A549 (cell line): ENCODE data around the gene PCDHB4. TPM values are rescaled to one million over a fixed set of nuclear protein-coding genes. Genes with fewer than 3 reads are reported as not detected.
"Not testable (repeated sequence)": the region's sequence is repeated elsewhere in the genome, so short reads cannot be mapped to it uniquely, and the experiment has no call there.

Experiments
- ATAC-seq, 2 experiments: fragments of 200-7000 bp in 1 of 2; fragments of >200 bp in 1 of 2; cut with Nextera tagmentation in 1 of 2; cut with Tn5 transposase in 1 of 2; 3 replicates each; pipeline versions ENCODE4 v1.8.0 to v1.9.1; 2018 to 2020; ENCODE audit warnings: mild to moderate bottlenecking in 1 of 2, moderate library complexity in 1 of 2
- CTCF ChIA-PET: fragments of 300-600 bp; sonication (Branson Sonifier 250); formaldehyde crosslinking; extraction: SDS; loops from one replicate; lab custom pipeline; 2021; ENCODE audit warnings: antibody characterized with exemption, inconsistent platforms; lab: Yijun Ruan, JAX
- POLR2A ChIA-PET: fragments of 350-600 bp; formaldehyde crosslinking; extraction: SDS; loops from one replicate; lab custom pipeline; 2021; ENCODE audit warnings: antibody characterized with exemption, inconsistent platforms; lab: Yijun Ruan, JAX
- DNase-seq, 2 experiments: peaks; one replicate each; pipeline versions ENCODE4 v3.0.0 to v3.0.0-alpha.2; 2011 to 2016; ENCODE audit warnings: low read depth in 1 of 2, low spot score in 1 of 2
- FAIRE-seq: peaks from 2 replicates; lab custom pipeline; 2011; peaks lifted over from hg19 to GRCh38; lab: Jason Lieb, UNC
- H3K27ac ChIP-seq, 2 experiments: fragments of >200 bp; sonication (Bioruptor Twin); formaldehyde crosslinking; 3 replicates each; pipeline ENCODE4 v1.5.1; 2016 to 2017
- H3K4me1 ChIP-seq: fragments of >200 bp; sonication (Bioruptor Twin); formaldehyde crosslinking; 3 replicates; pipeline ENCODE4 v1.6.1; 2016
- H3K4me2 ChIP-seq: fragments of >200 bp; sonication (Bioruptor Twin); formaldehyde crosslinking; 3 replicates; pipeline ENCODE4 v1.6.1; 2016
- H3K4me3 ChIP-seq: fragments of >200 bp; sonication (Bioruptor Twin); formaldehyde crosslinking; 3 replicates; pipeline ENCODE4 v1.5.1; 2016
- H3K9me3 ChIP-seq: fragments of >200 bp; sonication (Bioruptor Twin); formaldehyde crosslinking; 3 replicates; pipeline ENCODE4 v1.6.1; 2016
- BHLHE40 ChIP-seq: IDR thresholded peaks from 2 replicates; pipeline ENCODE4 v1.6.1; 2012; ENCODE audit warnings: low read depth, low read length, inconsistent platforms
- CBX2 ChIP-seq: fragments of 200-600 bp; sonication (generic); IDR thresholded peaks from 2 replicates; pipeline ENCODE4 v1.6.1; 2016; ENCODE audit warnings: low read depth, mild to moderate bottlenecking, borderline replicate concordance
- CHD2 ChIP-seq: fragments of 150-350 bp; IDR thresholded peaks from 2 replicates; pipeline ENCODE4 v1.6.1; 2014; ENCODE audit warnings: low read length; ENCODE audit not compliant: partially characterized antibody
- CHD4 ChIP-seq: fragments of 200-600 bp; sonication (generic); IDR thresholded peaks from 2 replicates; pipeline ENCODE4 v1.6.1; 2016; ENCODE audit warnings: antibody characterized with exemption, mild to moderate bottlenecking, borderline replicate concordance
- EHMT2 ChIP-seq: fragments of 200-600 bp; sonication (generic); IDR thresholded peaks from 2 replicates; pipeline ENCODE4 v1.6.1; 2016; ENCODE audit warnings: antibody characterized with exemption, low read depth, mild to moderate bottlenecking, moderate library complexity
- EP300 ChIP-seq, 2 experiments: fragments of >200 bp; sonication (Bioruptor Twin); formaldehyde crosslinking; IDR thresholded peaks; 2 replicates in 1 of 2; 3 replicates in 1 of 2; pipeline ENCODE4 v1.6.1; 2016 to 2017
- ESRRA ChIP-seq: fragments of 150-350 bp; IDR thresholded peaks from 2 replicates; pipeline ENCODE4 v1.6.1; 2014; ENCODE audit warnings: mild to moderate bottlenecking, low read length, borderline replicate concordance
- FOSB ChIP-seq: fragments of 250-450 bp; sonication (Bioruptor Pico); IDR thresholded peaks from 2 replicates; pipeline ENCODE4 v1.5.0; 2020; ENCODE audit warnings: mild to moderate bottlenecking, moderate library complexity
- FOSL2 ChIP-seq, 2 experiments: fragments of 450-650 bp in 1 of 2; fragments of >200 bp in 1 of 2; sonication (Bioruptor Twin) in 1 of 2; formaldehyde crosslinking; IDR thresholded peaks; 2 replicates each; pipeline versions ENCODE4 v1.5.0 to v1.6.1; 2016 to 2020; ENCODE audit warnings: mild to moderate bottlenecking in 1 of 2, moderate library complexity in 1 of 2
- JUN ChIP-seq, 2 experiments: fragments of >200 bp; sonication (Bioruptor Twin); formaldehyde crosslinking; IDR thresholded peaks; 2 replicates in 1 of 2; 3 replicates in 1 of 2; pipeline ENCODE4 v1.6.1; 2016 to 2017
- KDM1A ChIP-seq: fragments of 200-600 bp; sonication (generic); IDR thresholded peaks from 2 replicates; pipeline ENCODE4 v1.6.1; 2016; ENCODE audit warnings: low read depth, mild to moderate bottlenecking
- MYC ChIP-seq: IDR thresholded peaks from 2 replicates; pipeline ENCODE4 v1.6.1; 2012; ENCODE audit warnings: mild to moderate bottlenecking, inconsistent platforms, low read length, improper control_type of control experiment, borderline replicate concordance
- NPAS2 ChIP-seq: fragments of 250-450 bp; sonication (Bioruptor Pico); IDR thresholded peaks from 2 replicates; pipeline ENCODE4 v1.8.0; 2022; ENCODE audit warnings: mild to moderate bottlenecking, moderate library complexity, borderline replicate concordance
- RCOR1 ChIP-seq: fragments of 150-350 bp; IDR thresholded peaks from 2 replicates; pipeline ENCODE4 v1.6.1; 2014; ENCODE audit warnings: antibody characterized with exemption, low read length, low read depth
- RFX5 ChIP-seq: fragments of 450-650 bp; IDR thresholded peaks from 2 replicates; pipeline ENCODE4 v1.7.1; 2014; ENCODE audit warnings: antibody characterized with exemption, mild to moderate bottlenecking, moderate library complexity
- TFCP2L1 ChIP-seq: fragments of 250-450 bp; sonication (Bioruptor Pico); IDR thresholded peaks from 2 replicates; pipeline ENCODE4 v1.5.0; 2021; ENCODE audit warnings: mild to moderate bottlenecking
- TP53 ChIP-seq: fragments of 250-450 bp; sonication (Bioruptor Pico); IDR thresholded peaks from 2 replicates; pipeline ENCODE4 v1.5.0; 2021; ENCODE audit warnings: mild to moderate bottlenecking, moderate library complexity
- ZC3H11A ChIP-seq: fragments of 450-650 bp; IDR thresholded peaks from 2 replicates; pipeline ENCODE4 v1.6.1; 2014; ENCODE audit warnings: antibody characterized with exemption, mild to moderate bottlenecking
- ZNF302 ChIP-seq: fragments of 250-450 bp; sonication (Bioruptor Pico); IDR thresholded peaks from 2 replicates; pipeline ENCODE4 v1.9.0; 2021; ENCODE audit warnings: inconsistent platforms, mild to moderate bottlenecking, moderate library complexity
- ZSCAN20 ChIP-seq: fragments of 250-450 bp; sonication (Bioruptor Pico); IDR thresholded peaks from 2 replicates; pipeline ENCODE4 v1.8.0; 2022; ENCODE audit warnings: mild to moderate bottlenecking, moderate library complexity
- WGBS: methylation state at CpG from one replicate; pipeline ENCODE4 v1.1.6; 2017; ENCODE audit errors: missing lambda C conversion rate; 5-methylcytosine and 5-hydroxymethylcytosine counted together
- polyA plus RNA-seq, 4 experiments: library from polyadenylated mRNA; depleted of rRNA in 3 of 4; stranded (reverse); fragments of >200 nt; fragmentation: RNase III in 1 of 4; extraction: RNeasy Plus Mini Kit Qiagen cat#74134 plus additional on column Dnase treatment in 1 of 4; gene quantifications; 2 replicates in 3 of 4; 3 replicates in 1 of 4; pipeline ENCODE4 v1.2.3, GENCODE V29; 2011 to 2017
- TF ChIP-seq, protein P1 (sequence below): fragments of 200-600 bp; sonication (generic); IDR thresholded peaks from 2 replicates; pipeline ENCODE4 v1.6.1; 2016; ENCODE audit warnings: antibody characterized with exemption, mild to moderate bottlenecking, moderate library complexity
- TF ChIP-seq, protein P2 (sequence below): fragments of 150-350 bp; IDR thresholded peaks from 2 replicates; pipeline ENCODE4 v1.6.1; 2014; ENCODE audit warnings: low read depth, mild to moderate bottlenecking, low read length
- TF ChIP-seq, protein P3 (sequence below): fragments of >200 bp; sonication (Bioruptor Twin); formaldehyde crosslinking; IDR thresholded peaks from 3 replicates; pipeline ENCODE4 v1.5.1; 2016

Gene PCDHB4
- polyA plus RNA-seq, 2 of the 4 experiments (the other 2 are of a cell fraction), result 0.05 to 0.19 TPM

DNA sequence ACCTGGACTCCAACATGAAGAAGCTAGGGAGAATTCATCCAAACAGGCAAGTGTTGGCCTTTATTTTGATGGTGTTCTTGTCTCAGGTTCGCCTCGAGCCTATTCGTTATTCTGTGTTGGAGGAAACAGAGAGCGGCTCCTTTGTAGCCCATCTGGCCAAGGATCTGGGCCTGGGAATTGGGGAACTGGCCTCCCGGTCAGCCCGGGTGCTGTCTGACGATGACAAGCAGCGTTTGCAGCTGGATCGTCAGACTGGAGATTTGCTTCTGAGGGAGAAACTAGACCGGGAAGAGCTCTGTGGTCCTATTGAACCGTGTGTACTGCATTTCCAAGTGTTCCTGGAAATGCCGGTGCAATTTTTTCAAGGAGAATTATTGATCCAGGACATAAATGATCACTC is 367 bp downstream of the PCDHB4 start:
- DNase-seq (no peak), FAIRE-seq (no peak), ATAC-seq (no peak)
- POLR2A ChIA-PET, result no interaction called here
- CTCF ChIA-PET, result interaction anchor here (1.0 to 1.5 kb wide), 2 partner anchors 13 to 442 kb away, joined by 3 to 4 read pairs; partner anchors contain the start of gene PCDHB5
- no peak overlapping the region for H3K4me3 ChIP-seq
- H3K4me1 ChIP-seq, result no peaks in the 10 kb centered on the region
- TF ChIP-seq ZSCAN20 (CRISPR knock-in tag) (no peak), EHMT2 (no peak), RCOR1 (no peak), ZC3H11A (no peak), TFCP2L1 (CRISPR knock-in tag) (no peak), ESRRA (no peak), KDM1A (no peak), FOSL2 (IDR thresholded peaks at IDR 0.05) (no peak), FOSL2 (CRISPR knock-in tag; IDR thresholded peaks at IDR 0.05) (no peak), RFX5 (no peak), CBX2 (no peak), NPAS2 (no peak)
- TF ChIP-seq, protein P1, sequence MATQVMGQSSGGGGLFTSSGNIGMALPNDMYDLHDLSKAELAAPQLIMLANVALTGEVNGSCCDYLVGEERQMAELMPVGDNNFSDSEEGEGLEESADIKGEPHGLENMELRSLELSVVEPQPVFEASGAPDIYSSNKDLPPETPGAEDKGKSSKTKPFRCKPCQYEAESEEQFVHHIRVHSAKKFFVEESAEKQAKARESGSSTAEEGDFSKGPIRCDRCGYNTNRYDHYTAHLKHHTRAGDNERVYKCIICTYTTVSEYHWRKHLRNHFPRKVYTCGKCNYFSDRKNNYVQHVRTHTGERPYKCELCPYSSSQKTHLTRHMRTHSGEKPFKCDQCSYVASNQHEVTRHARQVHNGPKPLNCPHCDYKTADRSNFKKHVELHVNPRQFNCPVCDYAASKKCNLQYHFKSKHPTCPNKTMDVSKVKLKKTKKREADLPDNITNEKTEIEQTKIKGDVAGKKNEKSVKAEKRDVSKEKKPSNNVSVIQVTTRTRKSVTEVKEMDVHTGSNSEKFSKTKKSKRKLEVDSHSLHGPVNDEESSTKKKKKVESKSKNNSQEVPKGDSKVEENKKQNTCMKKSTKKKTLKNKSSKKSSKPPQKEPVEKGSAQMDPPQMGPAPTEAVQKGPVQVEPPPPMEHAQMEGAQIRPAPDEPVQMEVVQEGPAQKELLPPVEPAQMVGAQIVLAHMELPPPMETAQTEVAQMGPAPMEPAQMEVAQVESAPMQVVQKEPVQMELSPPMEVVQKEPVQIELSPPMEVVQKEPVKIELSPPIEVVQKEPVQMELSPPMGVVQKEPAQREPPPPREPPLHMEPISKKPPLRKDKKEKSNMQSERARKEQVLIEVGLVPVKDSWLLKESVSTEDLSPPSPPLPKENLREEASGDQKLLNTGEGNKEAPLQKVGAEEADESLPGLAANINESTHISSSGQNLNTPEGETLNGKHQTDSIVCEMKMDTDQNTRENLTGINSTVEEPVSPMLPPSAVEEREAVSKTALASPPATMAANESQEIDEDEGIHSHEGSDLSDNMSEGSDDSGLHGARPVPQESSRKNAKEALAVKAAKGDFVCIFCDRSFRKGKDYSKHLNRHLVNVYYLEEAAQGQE, result no peak
- TF ChIP-seq, protein P2, sequence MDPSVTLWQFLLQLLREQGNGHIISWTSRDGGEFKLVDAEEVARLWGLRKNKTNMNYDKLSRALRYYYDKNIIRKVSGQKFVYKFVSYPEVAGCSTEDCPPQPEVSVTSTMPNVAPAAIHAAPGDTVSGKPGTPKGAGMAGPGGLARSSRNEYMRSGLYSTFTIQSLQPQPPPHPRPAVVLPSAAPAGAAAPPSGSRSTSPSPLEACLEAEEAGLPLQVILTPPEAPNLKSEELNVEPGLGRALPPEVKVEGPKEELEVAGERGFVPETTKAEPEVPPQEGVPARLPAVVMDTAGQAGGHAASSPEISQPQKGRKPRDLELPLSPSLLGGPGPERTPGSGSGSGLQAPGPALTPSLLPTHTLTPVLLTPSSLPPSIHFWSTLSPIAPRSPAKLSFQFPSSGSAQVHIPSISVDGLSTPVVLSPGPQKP, result no peak
- TF ChIP-seq, protein P3, sequence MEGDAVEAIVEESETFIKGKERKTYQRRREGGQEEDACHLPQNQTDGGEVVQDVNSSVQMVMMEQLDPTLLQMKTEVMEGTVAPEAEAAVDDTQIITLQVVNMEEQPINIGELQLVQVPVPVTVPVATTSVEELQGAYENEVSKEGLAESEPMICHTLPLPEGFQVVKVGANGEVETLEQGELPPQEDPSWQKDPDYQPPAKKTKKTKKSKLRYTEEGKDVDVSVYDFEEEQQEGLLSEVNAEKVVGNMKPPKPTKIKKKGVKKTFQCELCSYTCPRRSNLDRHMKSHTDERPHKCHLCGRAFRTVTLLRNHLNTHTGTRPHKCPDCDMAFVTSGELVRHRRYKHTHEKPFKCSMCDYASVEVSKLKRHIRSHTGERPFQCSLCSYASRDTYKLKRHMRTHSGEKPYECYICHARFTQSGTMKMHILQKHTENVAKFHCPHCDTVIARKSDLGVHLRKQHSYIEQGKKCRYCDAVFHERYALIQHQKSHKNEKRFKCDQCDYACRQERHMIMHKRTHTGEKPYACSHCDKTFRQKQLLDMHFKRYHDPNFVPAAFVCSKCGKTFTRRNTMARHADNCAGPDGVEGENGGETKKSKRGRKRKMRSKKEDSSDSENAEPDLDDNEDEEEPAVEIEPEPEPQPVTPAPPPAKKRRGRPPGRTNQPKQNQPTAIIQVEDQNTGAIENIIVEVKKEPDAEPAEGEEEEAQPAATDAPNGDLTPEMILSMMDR, result no peak
- peaks cover 19% of the 10 kb centered on the region; the same call in 2 of the 3 replicates for H3K9me3 ChIP-seq
- WGBS, result 50% methylated on average over 11 of the region's 12 CpGs
- no peak overlapping the region for H3K27ac ChIP-seq
- H3K4me2 ChIP-seq, result no peak overlapping the region

DNA sequence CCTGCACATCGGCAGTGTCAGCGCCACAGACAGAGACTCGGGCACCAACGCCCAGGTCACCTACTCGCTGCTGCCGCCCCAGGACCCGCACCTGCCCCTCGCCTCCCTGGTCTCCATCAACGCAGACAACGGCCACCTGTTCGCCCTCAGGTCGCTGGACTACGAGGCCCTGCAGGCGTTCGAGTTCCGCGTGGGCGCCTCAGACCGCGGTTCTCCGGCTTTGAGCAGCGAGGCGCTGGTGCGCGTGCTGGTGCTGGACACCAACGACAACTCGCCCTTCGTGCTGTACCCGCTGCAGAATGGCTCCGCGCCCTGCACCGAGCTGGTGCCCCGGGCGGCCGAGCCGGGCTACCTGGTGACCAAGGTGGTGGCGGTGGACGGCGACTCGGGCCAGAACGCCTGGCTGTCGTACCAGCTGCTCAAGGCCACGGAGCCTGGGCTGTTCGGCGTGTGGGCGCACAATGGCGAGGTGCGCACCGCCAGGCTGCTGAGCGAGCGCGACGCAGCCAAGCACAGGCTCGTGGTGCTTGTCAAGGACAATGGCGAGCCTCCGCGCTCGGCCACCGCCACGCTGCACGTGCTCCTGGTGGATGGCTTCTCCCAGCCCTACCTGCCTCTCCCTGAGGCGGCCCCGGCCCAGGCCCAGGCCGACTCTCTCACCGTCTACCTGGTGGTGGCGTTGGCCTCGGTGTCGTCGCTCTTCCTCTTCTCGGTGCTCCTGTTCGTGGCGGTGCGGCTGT is 1.9 kb downstream of the PCDHB4 start:
- peaks cover 15% of the 10 kb centered on the region; the same call in 1 of the 3 replicates for H3K9me3 ChIP-seq
- H3K4me2 ChIP-seq, FAIRE-seq, DNase-seq, POLR2A ChIA-PET, CTCF ChIA-PET, H3K4me1 ChIP-seq, H3K4me3 ChIP-seq, ATAC-seq, H3K27ac ChIP-seq: not testable (repeated sequence)
- WGBS, result 78% methylated on average over 25 of the region's 73 CpGs

DNA sequence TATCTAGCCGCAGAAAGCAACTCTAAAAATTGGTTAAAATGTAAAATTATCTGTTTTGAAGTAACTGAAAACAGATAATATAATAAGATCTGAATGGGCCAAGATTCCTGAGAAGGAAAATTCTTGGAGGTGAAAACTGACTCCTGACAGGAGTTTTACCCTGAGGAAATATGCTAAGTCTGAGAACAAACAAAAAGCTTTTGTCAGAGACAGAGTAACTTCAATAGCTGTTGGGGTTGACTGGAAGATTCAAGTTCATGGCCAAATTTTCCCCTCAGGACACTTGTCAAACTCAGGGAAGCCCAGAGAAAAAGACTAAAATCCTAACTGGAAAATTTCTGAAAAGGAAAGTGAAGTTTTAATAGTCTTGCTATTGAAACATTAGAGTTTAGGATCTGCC is 5.7 kb downstream of the PCDHB4 start:
- no peak for DNase-seq
- no peak for FAIRE-seq
- H3K27ac ChIP-seq, result no peak overlapping the region
- POLR2A ChIA-PET, result no interaction called here
- 87% methylated on average over 1 of the region's 1 CpG for WGBS
- H3K4me1 ChIP-seq, result no peaks in the 10 kb centered on the region
- TF ChIP-seq ZSCAN20 (CRISPR knock-in tag) (no peak), ZNF302 (CRISPR knock-in tag) (no peak), BHLHE40 (no peak), MYC (no peak), CHD2 (no peak), RCOR1 (no peak), CHD4 (no peak), FOSB (CRISPR knock-in tag) (no peak), CBX2 (no peak), TP53 (CRISPR knock-in tag) (no peak), JUN (IDR thresholded peaks at IDR 0.05) (no peak), EP300 (IDR thresholded peaks at IDR 0.05) (no peak), RFX5 (no peak)
- TF ChIP-seq, protein P3, result no peak
- TF ChIP-seq, all 56 proteins: peak for 0
- Histone ChIP-seq H3K4me2 (no peak overlapping the region), H3K9me3 (peaks cover 15% of the 10 kb centered on the region; the same call in 1 of the 3 replicates), H3K4me3 (no peak overlapping the region)
- ATAC-seq, result no peak
- CTCF ChIA-PET, result interaction anchor here (1.5 to 2.0 kb wide), 2 partner anchors 33 to 86 kb away, joined by 5 to 6 read pairs; partner anchors contain the start of gene PCDHB2
